T-helper 2 cell treated with Interferon-gamma antibody and Interleukin-4, amounts not matched to agents 100 ng/mL and 5 ng/mL, for 36 hours (primary cell): ENCODE results near the gene KLHDC7A. TPM values are rescaled to one million over a fixed set of nuclear protein-coding genes. Genes with fewer than 3 reads are reported as not detected.
"Not testable (repeated sequence)": the region's sequence is repeated elsewhere in the genome, so short reads cannot be mapped to it uniquely, and the experiment has no call there.

Experiments
- intact Hi-C: fragments of 100-400 bp; cut with micrococcal nuclease; formaldehyde crosslinking; loops from one replicate; pipeline ENCODE4 v1.15.1; 2023
- total RNA-seq: library from RNA; stranded (reverse); gene quantifications from 2 replicates; pipeline ENCODE4 v1.2.3, GENCODE V29; 2022

The KLHDC7A gene
- not detected in 2 replicates for total RNA-seq

GRCh38 chr1:18480315-18481189 lies at the start of gene KLHDC7A:
Gene KLHDC7A, plus strand, starts transcription at chr1:18480930. Its CDS starts 52 bp downstream, at chr1:18480982.
- intact Hi-C loops: no loop called here

- intact Hi-C loops: no loop called here
These were observed 46.7 kb upstream of the KLHDC7A start for GRCh38 chr1:18434041-18434440.

GRCh38 chr1:18440385-18441226 lies 40.1 kb upstream of the KLHDC7A start:
- intact Hi-C loops: no loop called here

GRCh38 chr1:18443587-18444520 lies 36.9 kb upstream of the KLHDC7A start:
- intact Hi-C loops: no loop called here

GRCh38 chr1:18444563-18444962 lies 36.2 kb upstream of the KLHDC7A start:
- intact Hi-C loops: no loop called here

GRCh38 chr1:18446751-18447150 lies 34.0 kb upstream of the KLHDC7A start:
- intact Hi-C loops: no loop called here

GRCh38 chr1:18447509-18448220 lies 33.1 kb upstream of the KLHDC7A start:
- intact Hi-C loops: no loop called here

- intact Hi-C loops: no loop called here
These were observed 31.8 kb upstream of the KLHDC7A start for GRCh38 chr1:18448889-18449288.

- intact Hi-C loops: no loop called here
These were observed 28.2 kb upstream of the KLHDC7A start for GRCh38 chr1:18452550-18452949.

- intact Hi-C loops: no loop called here
These were observed 22.3 kb upstream of the KLHDC7A start for GRCh38 chr1:18458133-18459092.

- intact Hi-C loops: no loop called here
These were observed 19.1 kb upstream of the KLHDC7A start for GRCh38 chr1:18461656-18462055.

- intact Hi-C loops: not testable (repeated sequence)
These were observed 18.2 kb upstream of the KLHDC7A start for GRCh38 chr1:18462517-18462916.

- intact Hi-C loops: no loop called here
These were observed 17.7 kb upstream of the KLHDC7A start for GRCh38 chr1:18463063-18463462.

GRCh38 chr1:18463984-18464664 lies 16.6 kb upstream of the KLHDC7A start:
- intact Hi-C loops: no loop called here

GRCh38 chr1:18464665-18465050 lies 16.1 kb upstream of the KLHDC7A start:
- intact Hi-C loops: no loop called here

- intact Hi-C loops: no loop called here
These were observed 14.1 kb upstream of the KLHDC7A start for GRCh38 chr1:18466676-18467075.

- intact Hi-C loops: no loop called here
These were observed 12.2 kb upstream of the KLHDC7A start for GRCh38 chr1:18468570-18468969.

GRCh38 chr1:18469514-18469913 lies 11.2 kb upstream of the KLHDC7A start:
- intact Hi-C loops: no loop called here
